ENCODE measurements around the gene FAM47E.

Gene FAM47E

GRCh38 chr4:76216975-76217814 is 34.3 kb upstream of the FAM47E start:
- H2AFZ ChIP-seq (ENCODE audit: low read depth, low read length) = no peak overlapping the region
- H3K9me3 ChIP-seq (ENCODE audit: insufficient read depth, low read length, severe bottlenecking) = no peaks in the 10 kb centered on the region
- no peaks in the 10 kb centered on the region for H3K27me3 ChIP-seq (ENCODE audit: insufficient read depth, low read length, poor library complexity)
- H3K9ac ChIP-seq (ENCODE audit: low read depth, low read length) = no peak overlapping the region
- no peak overlapping the region for H3K4me3 ChIP-seq (ENCODE audit: low read depth in 1 of 2, low read length in 2 of 2)
- H3K27ac ChIP-seq (ENCODE audit: low read length) = no peak overlapping the region
- H3K36me3 ChIP-seq (ENCODE audit: insufficient read depth, low read length) = no peaks in the 10 kb centered on the region; the same call in 1 of the 2 replicates
- H3K4me2 ChIP-seq (ENCODE audit: insufficient read depth, low read length) = no peak overlapping the region
- TF ChIP-seq CTCF (IDR thresholded peaks at IDR 0.05; ENCODE audit: borderline replicate concordance, extremely low read depth, low read length, poor library complexity, severe bottlenecking) (no peak), EZH2 (IDR thresholded peaks at IDR 0.05; ENCODE audit: borderline replicate concordance, low read depth, low read length, severe bottlenecking) (no peak)
- DNase-seq (no peak), ATAC-seq (ENCODE audit: insufficient read depth, low read depth) (no peak)
- peaks cover 21% of the 10 kb centered on the region for H3K79me2 ChIP-seq (ENCODE audit: insufficient read depth, low read length)
- no peaks in the 10 kb centered on the region for H4K20me1 ChIP-seq (ENCODE audit: insufficient read depth, low read length)
- H3K4me1 ChIP-seq (ENCODE audit: insufficient read depth, low read length) = peaks cover 25% of the 10 kb centered on the region

DNA sequence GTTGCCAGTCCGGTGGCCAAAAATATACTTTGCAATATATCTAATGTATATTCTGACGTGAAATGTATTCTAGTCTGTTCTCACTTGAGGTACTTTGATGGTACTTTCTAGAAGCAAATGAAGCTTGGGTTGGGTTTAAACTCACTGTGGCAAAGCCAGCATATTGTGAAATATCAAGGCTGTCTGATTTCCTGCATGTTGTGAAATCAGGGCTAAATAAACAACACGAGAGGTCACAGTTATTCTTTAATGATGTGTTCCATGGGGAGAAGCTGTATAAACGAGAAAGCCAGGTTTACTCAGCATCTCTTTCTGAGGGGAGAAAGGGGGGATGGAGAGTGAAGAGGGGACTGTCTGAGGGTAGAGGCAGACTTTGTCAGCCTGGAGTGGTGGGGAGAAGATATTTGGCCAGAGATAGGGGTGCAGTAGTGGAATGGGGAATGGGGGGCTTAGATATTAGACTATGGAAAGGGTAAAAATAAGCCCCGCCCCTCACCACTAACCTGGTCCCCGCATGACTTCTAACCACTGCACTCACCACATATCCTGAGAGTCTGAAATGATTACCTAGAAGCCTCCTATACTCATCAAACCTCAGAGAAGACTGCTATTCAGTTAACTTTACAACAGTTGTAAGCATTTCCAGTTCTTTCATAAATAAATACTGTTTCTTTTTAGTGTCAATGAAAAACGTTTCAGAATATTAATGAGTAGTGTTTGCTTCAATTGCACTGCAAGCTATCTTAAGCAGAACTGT is 32.0 kb upstream of the FAM47E start:
- Histone ChIP-seq H4K20me1 (ENCODE audit: insufficient read depth, low read length) (no peaks in the 10 kb centered on the region), H3K4me3 (ENCODE audit: low read depth in 1 of 2, low read length in 2 of 2) (no peak overlapping the region), H3K9me3 (ENCODE audit: insufficient read depth, low read length, severe bottlenecking) (no peaks in the 10 kb centered on the region), H3K27ac (ENCODE audit: low read length) (no peak overlapping the region), H3K36me3 (ENCODE audit: insufficient read depth, low read length) (no peaks in the 10 kb centered on the region), H3K4me1 (ENCODE audit: insufficient read depth, low read length) (peaks cover 8% of the 10 kb centered on the region), H3K9ac (ENCODE audit: low read depth, low read length) (no peak overlapping the region), H3K27me3 (ENCODE audit: insufficient read depth, low read length, poor library complexity) (no peaks in the 10 kb centered on the region), H3K4me2 (ENCODE audit: insufficient read depth, low read length) (no peak overlapping the region), H3K79me2 (ENCODE audit: insufficient read depth, low read length) (peaks cover under 1% of the 10 kb centered on the region; the same call in 1 of the 2 replicates), H2AFZ (ENCODE audit: low read depth, low read length) (no peak overlapping the region)
- TF ChIP-seq EZH2 (IDR thresholded peaks at IDR 0.05; ENCODE audit: borderline replicate concordance, low read depth, low read length, severe bottlenecking) = no peak
- TF ChIP-seq CTCF (IDR thresholded peaks at IDR 0.05; ENCODE audit: borderline replicate concordance, extremely low read depth, low read length, poor library complexity, severe bottlenecking) = no peak
- ATAC-seq (ENCODE audit: insufficient read depth, low read depth) = no peak
- DNase-seq = no peak

DNA sequence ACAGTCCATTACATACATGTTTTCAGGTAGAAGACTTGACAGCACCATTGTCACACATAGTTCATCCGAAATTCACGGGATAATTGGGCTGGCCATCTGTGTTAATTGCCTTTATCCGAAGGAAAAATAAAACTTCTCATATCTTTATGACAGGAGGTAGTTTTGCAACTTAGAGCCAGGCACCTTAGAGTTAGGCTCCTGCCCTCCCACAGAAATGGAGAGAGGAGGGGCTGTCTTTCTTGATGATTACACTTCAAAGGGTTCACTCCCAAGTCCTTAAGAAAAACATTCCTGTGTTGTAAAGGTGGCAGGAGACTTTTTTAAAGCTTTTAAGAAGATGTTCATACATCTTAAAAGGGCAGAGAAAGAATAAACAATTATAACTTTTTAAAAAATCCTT is 27.4 kb upstream of the FAM47E start:
- no peaks in the 10 kb centered on the region for H3K79me2 ChIP-seq (ENCODE audit: insufficient read depth, low read length)
- TF ChIP-seq CTCF (IDR thresholded peaks at IDR 0.05; ENCODE audit: borderline replicate concordance, extremely low read depth, low read length, poor library complexity, severe bottlenecking) (no peak), EZH2 (IDR thresholded peaks at IDR 0.05; ENCODE audit: borderline replicate concordance, low read depth, low read length, severe bottlenecking) (no peak)
- DNase-seq (no peak), ATAC-seq (ENCODE audit: insufficient read depth, low read depth) (no peak)
- no peaks in the 10 kb centered on the region for H3K27me3 ChIP-seq (ENCODE audit: insufficient read depth, low read length, poor library complexity)
- H3K36me3 ChIP-seq (ENCODE audit: insufficient read depth, low read length) = no peaks in the 10 kb centered on the region
- no peak overlapping the region for H2AFZ ChIP-seq (ENCODE audit: low read depth, low read length)
- no peak overlapping the region for H3K4me3 ChIP-seq (ENCODE audit: low read depth in 1 of 2, low read length in 2 of 2)
- no peaks in the 10 kb centered on the region for H3K4me1 ChIP-seq (ENCODE audit: insufficient read depth, low read length)
- H4K20me1 ChIP-seq (ENCODE audit: insufficient read depth, low read length) = no peaks in the 10 kb centered on the region
- H3K27ac ChIP-seq (ENCODE audit: low read length) = no peak overlapping the region
- H3K9ac ChIP-seq (ENCODE audit: low read depth, low read length) = no peak overlapping the region
- H3K9me3 ChIP-seq (ENCODE audit: insufficient read depth, low read length, severe bottlenecking) = no peaks in the 10 kb centered on the region
- no peak overlapping the region for H3K4me2 ChIP-seq (ENCODE audit: insufficient read depth, low read length)

Measured in DND-41 (cell line).